Retinal pigment epithelial cell (primary cell): ENCODE measurements around the gene KCNN2.

Experiments
- DNase-seq: peaks from one replicate; pipeline ENCODE4 v3.0.0-alpha.2; 2010; ENCODE audit warnings: low read depth
- H3K4me3 ChIP-seq: 2 replicates; pipeline ENCODE4 v1.5.1; 2011; ENCODE audit warnings: mild to moderate bottlenecking, low read length, control low read depth, moderate library complexity
- CTCF ChIP-seq: conservative IDR thresholded peaks from 2 replicates; pipeline ENCODE4 v1.5.1; 2011; ENCODE audit warnings: low read depth, low read length, control low read depth, inconsistent platforms

Gene KCNN2

GRCh38 chr5:114435220-114435481 is 73.3 kb downstream of the KCNN2 start:
- H3K4me3 ChIP-seq: no peak overlapping the region
- DNase-seq: no peak
- no peak for TF ChIP-seq CTCF

GRCh38 chr5:114435885-114436299 is 74.0 kb downstream of the KCNN2 start:
- no peak for TF ChIP-seq CTCF
- no peak overlapping the region for H3K4me3 ChIP-seq
- DNase-seq: no peak

- DNase-seq: no peak
- no peak overlapping the region for H3K4me3 ChIP-seq
- TF ChIP-seq CTCF: no peak
Measured at GRCh38 chr5:114437936-114438335, 76.1 kb downstream of the KCNN2 start.

- no peak overlapping the region for H3K4me3 ChIP-seq
- DNase-seq: no peak
- TF ChIP-seq CTCF: no peak
Measured at GRCh38 chr5:114438471-114438870, 76.6 kb downstream of the KCNN2 start.

GRCh38 chr5:114447084-114447773 is 85.4 kb downstream of the KCNN2 start:
- TF ChIP-seq CTCF: peak; percentile 29
- DNase-seq: no peak
- no peak overlapping the region for H3K4me3 ChIP-seq

GRCh38 chr5:114448481-114448880 is 86.6 kb downstream of the KCNN2 start:
- no peak for TF ChIP-seq CTCF
- H3K4me3 ChIP-seq: no peak overlapping the region
- no peak for DNase-seq

- H3K4me3 ChIP-seq: no peak overlapping the region
- DNase-seq: no peak
- TF ChIP-seq CTCF: peak; percentile 85
Measured at GRCh38 chr5:114449860-114450421, 88.1 kb downstream of the KCNN2 start.
